ENCODE measurements around the gene CBFA2T3. TPM values are rescaled to one million over a fixed set of nuclear protein-coding genes. Genes with fewer than 3 reads are reported as not detected.

CBFA2T3 gene
- total RNA-seq (2021; ENCODE audit: unreplicated experiment) (13.7 TPM), Bru-seq, nascent RNA (percentile 37 among the genes with signal in this experiment), BruChase-seq, experiment 1, labeled RNA remaining after a 2-hour chase (percentile 41 among the genes with signal in this experiment), BruChase-seq, experiment 2, labeled RNA remaining after a 6-hour chase (percentile 46 among the genes with signal in this experiment)
- 22.0 TPM for polyA plus RNA-seq (2012; ENCODE audit: insufficient read length)
- long read RNA-seq, partial matches to known transcripts = 7 of 17 reads
- long read RNA-seq, other reads (novel, unspliced or antisense) = 10 of 17 reads

- POLR2A ChIA-PET = interaction anchor here (0.6 kb wide), 1 partner anchor 24 kb away, joined by 11 read pairs; no protein-coding TSS in a partner anchor
- DNase-seq (ENCODE audit: low read depth, low spot score) (no peak), ATAC-seq (no peak)
- H3K36me3 ChIP-seq (ENCODE audit: control insufficient read depth, insufficient read depth, low read length) = no peaks in the 10 kb centered on the region
- in situ Hi-C loops (cut with HindIII; ENCODE audit: low pct_unique_long_range_greater_than_20kb, low sequenced_read_pairs) (no loop called here), intact Hi-C loops (cut with micrococcal nuclease; ENCODE audit: unreplicated experiment) (no loop called here)
- no peak within 1 kb of the TSS for H3K27ac ChIP-seq (ENCODE audit: low read length)
- no peaks in the 10 kb centered on the region for H3K27me3 ChIP-seq (ENCODE audit: control insufficient read depth, insufficient read depth, low read length)
- no TSS peak for BruUV-seq (replicated peaks)
- no peaks in the 10 kb centered on the region for H3K9me3 ChIP-seq (ENCODE audit: control insufficient read depth, insufficient read depth, low read depth, low read length)
- CTCF ChIA-PET = no interaction called here
- TF ChIP-seq, protein P1, sequence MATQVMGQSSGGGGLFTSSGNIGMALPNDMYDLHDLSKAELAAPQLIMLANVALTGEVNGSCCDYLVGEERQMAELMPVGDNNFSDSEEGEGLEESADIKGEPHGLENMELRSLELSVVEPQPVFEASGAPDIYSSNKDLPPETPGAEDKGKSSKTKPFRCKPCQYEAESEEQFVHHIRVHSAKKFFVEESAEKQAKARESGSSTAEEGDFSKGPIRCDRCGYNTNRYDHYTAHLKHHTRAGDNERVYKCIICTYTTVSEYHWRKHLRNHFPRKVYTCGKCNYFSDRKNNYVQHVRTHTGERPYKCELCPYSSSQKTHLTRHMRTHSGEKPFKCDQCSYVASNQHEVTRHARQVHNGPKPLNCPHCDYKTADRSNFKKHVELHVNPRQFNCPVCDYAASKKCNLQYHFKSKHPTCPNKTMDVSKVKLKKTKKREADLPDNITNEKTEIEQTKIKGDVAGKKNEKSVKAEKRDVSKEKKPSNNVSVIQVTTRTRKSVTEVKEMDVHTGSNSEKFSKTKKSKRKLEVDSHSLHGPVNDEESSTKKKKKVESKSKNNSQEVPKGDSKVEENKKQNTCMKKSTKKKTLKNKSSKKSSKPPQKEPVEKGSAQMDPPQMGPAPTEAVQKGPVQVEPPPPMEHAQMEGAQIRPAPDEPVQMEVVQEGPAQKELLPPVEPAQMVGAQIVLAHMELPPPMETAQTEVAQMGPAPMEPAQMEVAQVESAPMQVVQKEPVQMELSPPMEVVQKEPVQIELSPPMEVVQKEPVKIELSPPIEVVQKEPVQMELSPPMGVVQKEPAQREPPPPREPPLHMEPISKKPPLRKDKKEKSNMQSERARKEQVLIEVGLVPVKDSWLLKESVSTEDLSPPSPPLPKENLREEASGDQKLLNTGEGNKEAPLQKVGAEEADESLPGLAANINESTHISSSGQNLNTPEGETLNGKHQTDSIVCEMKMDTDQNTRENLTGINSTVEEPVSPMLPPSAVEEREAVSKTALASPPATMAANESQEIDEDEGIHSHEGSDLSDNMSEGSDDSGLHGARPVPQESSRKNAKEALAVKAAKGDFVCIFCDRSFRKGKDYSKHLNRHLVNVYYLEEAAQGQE (IDR thresholded peaks at IDR 0.05; ENCODE audit: insufficient read depth in 1 of 2, low read depth in 2 of 2, low read length in 1 of 2) = no peak
- TF ChIP-seq TCF7L2 (IDR thresholded peaks at IDR 0.05; ENCODE audit: low read depth, low read length) (no peak), SIN3A (IDR thresholded peaks at IDR 0.05; ENCODE audit: borderline replicate concordance, insufficient read depth, low read depth, low read length) (no peak)
- no peak within 1 kb of the TSS for H3K4me3 ChIP-seq (ENCODE audit: low read depth in 2 of 2, low read length in 2 of 2)
- no peaks in the 10 kb centered on the region for H3K4me1 ChIP-seq (ENCODE audit: control insufficient read depth, insufficient read depth, low read length)
Observed at GRCh38 chr16:88977018-88977811, at the start of gene CBFA2T3. Gene CBFA2T3 (minus strand): TSS chr16:88977207. CDS start chr16:88976807, 400 bp downstream.

GRCh38 chr16:89026121-89026612, 49.2 kb upstream of the CBFA2T3 start:
- ATAC-seq (peak; percentile 42; the same call in 1 of the 2 replicates), DNase-seq (ENCODE audit: low read depth, low spot score) (peak; percentile 42)
- no peaks in the 10 kb centered on the region for H3K9me3 ChIP-seq (ENCODE audit: control insufficient read depth, insufficient read depth, low read depth, low read length)
- H3K4me1 ChIP-seq (ENCODE audit: control insufficient read depth, insufficient read depth, low read length) = no peaks in the 10 kb centered on the region
- no peaks in the 10 kb centered on the region for H3K36me3 ChIP-seq (ENCODE audit: control insufficient read depth, insufficient read depth, low read length)
- H3K27me3 ChIP-seq (ENCODE audit: control insufficient read depth, insufficient read depth, low read length) = peaks cover 2% of the 10 kb centered on the region; the same call in 1 of the 2 replicates
- TF ChIP-seq SIN3A (IDR thresholded peaks at IDR 0.05; ENCODE audit: borderline replicate concordance, insufficient read depth, low read depth, low read length) = no peak
- TF ChIP-seq TCF7L2 (IDR thresholded peaks at IDR 0.05; ENCODE audit: low read depth, low read length) = no peak
- TF ChIP-seq, protein P2, sequence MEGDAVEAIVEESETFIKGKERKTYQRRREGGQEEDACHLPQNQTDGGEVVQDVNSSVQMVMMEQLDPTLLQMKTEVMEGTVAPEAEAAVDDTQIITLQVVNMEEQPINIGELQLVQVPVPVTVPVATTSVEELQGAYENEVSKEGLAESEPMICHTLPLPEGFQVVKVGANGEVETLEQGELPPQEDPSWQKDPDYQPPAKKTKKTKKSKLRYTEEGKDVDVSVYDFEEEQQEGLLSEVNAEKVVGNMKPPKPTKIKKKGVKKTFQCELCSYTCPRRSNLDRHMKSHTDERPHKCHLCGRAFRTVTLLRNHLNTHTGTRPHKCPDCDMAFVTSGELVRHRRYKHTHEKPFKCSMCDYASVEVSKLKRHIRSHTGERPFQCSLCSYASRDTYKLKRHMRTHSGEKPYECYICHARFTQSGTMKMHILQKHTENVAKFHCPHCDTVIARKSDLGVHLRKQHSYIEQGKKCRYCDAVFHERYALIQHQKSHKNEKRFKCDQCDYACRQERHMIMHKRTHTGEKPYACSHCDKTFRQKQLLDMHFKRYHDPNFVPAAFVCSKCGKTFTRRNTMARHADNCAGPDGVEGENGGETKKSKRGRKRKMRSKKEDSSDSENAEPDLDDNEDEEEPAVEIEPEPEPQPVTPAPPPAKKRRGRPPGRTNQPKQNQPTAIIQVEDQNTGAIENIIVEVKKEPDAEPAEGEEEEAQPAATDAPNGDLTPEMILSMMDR (IDR thresholded peaks at IDR 0.05) = no peak
- TF ChIP-seq, protein P1 (IDR thresholded peaks at IDR 0.05; ENCODE audit: insufficient read depth in 1 of 2, low read depth in 2 of 2, low read length in 1 of 2) = no peak
- no peak for TF ChIP-seq POLR2AphosphoS5 (IDR thresholded peaks at IDR 0.05; ENCODE audit: low read depth, low read length)
- in situ Hi-C loops (cut with HindIII; ENCODE audit: low pct_unique_long_range_greater_than_20kb, low sequenced_read_pairs) = no loop called here
- no peak overlapping the region for H3K4me3 ChIP-seq (ENCODE audit: low read depth in 2 of 2, low read length in 2 of 2)
- intact Hi-C loops (cut with micrococcal nuclease; ENCODE audit: unreplicated experiment) = no loop called here
- BruUV-seq (replicated peaks) = no TSS peak
- POLR2A ChIA-PET = no interaction called here
- CTCF ChIA-PET = no interaction called here
- H3K27ac ChIP-seq (ENCODE audit: low read length) = no peak overlapping the region
